ENCODE results near the gene PIAS1. TPM values are rescaled to one million over a fixed set of nuclear protein-coding genes. Genes with fewer than 3 reads are reported as not detected.

Gene PIAS1
- total RNA-seq, 2 experiments from 2014 or later, result 44.1 to 59.0 TPM

DNA sequence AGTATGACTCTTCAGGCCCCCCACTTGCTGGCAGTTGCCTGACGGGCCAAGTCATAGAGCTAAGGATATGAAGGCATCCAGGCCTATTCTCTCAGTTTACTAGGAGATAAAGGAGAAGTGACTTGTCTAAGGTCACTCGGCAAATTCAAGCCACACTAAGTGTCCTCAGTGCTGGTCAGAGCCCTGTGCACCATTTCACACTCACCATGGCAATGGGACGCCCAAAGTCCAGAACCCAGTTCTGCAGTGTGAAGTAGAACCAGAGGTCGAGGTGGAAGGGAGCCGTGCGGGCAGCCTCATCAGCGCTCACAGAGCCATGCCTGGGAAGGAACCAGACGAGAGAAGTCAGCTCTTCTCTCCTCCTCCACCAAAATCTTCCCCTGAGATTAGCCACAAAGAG, 164.2 kb downstream of the PIAS1 start:
- Histone ChIP-seq H4K20me1 (ENCODE audit: insufficient read depth, low read length) (no peaks in the 10 kb centered on the region), H3K9me3 (ENCODE audit: low read length) (peaks cover 3% of the 10 kb centered on the region; the same call in 1 of the 2 replicates), H3K9me2 (ENCODE audit: insufficient read depth, low read length) (no peaks in the 10 kb centered on the region), H3K4me1 (ENCODE audit: insufficient read depth, low read length, poor library complexity, severe bottlenecking) (no peaks in the 10 kb centered on the region), H3K27ac (ENCODE audit: low read depth, low read length, poor library complexity, severe bottlenecking) (no peak overlapping the region), H3K4me3 (ENCODE audit: low read depth, low read length, poor library complexity, severe bottlenecking) (no peak overlapping the region), H3K79me2 (ENCODE audit: insufficient read depth, low read depth, low read length) (peaks cover 60% of the 10 kb centered on the region), H2AFZ (ENCODE audit: low read length) (no peak overlapping the region), H3K4me2 (ENCODE audit: low read length) (no peak overlapping the region), H3K36me3 (ENCODE audit: insufficient read depth, low read length) (peaks cover 74% of the 10 kb centered on the region)
- ChIA-PET POLR2A (interaction anchor here (1.5 kb wide), 1 partner anchor 9 kb away, joined by 3 read pairs; no protein-coding TSS in a partner anchor), CTCF (ENCODE audit: unreplicated experiment) (no interaction called here)
- TF ChIP-seq, protein P1, sequence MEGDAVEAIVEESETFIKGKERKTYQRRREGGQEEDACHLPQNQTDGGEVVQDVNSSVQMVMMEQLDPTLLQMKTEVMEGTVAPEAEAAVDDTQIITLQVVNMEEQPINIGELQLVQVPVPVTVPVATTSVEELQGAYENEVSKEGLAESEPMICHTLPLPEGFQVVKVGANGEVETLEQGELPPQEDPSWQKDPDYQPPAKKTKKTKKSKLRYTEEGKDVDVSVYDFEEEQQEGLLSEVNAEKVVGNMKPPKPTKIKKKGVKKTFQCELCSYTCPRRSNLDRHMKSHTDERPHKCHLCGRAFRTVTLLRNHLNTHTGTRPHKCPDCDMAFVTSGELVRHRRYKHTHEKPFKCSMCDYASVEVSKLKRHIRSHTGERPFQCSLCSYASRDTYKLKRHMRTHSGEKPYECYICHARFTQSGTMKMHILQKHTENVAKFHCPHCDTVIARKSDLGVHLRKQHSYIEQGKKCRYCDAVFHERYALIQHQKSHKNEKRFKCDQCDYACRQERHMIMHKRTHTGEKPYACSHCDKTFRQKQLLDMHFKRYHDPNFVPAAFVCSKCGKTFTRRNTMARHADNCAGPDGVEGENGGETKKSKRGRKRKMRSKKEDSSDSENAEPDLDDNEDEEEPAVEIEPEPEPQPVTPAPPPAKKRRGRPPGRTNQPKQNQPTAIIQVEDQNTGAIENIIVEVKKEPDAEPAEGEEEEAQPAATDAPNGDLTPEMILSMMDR (conservative IDR thresholded peaks at IDR 0.05; ENCODE audit: low read length), result no peak
- TF ChIP-seq EZH2phosphoT487 (IDR thresholded peaks at IDR 0.05; ENCODE audit: borderline replicate concordance, low read depth, low read length), result no peak
- no TSS peak for BruUV-seq (replicated peaks)
- DNase-seq (ENCODE audit: low spot score), result no peak
- intact Hi-C loops (cut with micrococcal nuclease; ENCODE audit: unreplicated experiment), result no loop called here

- H3K79me2 ChIP-seq (ENCODE audit: insufficient read depth, low read depth, low read length), result peaks cover 68% of the 10 kb centered on the region
- CTCF ChIA-PET (ENCODE audit: unreplicated experiment), result no interaction called here
- peaks cover 8% of the 10 kb centered on the region; the same call in 1 of the 2 replicates for H3K9me3 ChIP-seq (ENCODE audit: low read length)
- H3K4me1 ChIP-seq (ENCODE audit: insufficient read depth, low read length, poor library complexity, severe bottlenecking), result peaks cover 2% of the 10 kb centered on the region
- no TSS peak for BruUV-seq (replicated peaks)
- H3K9me2 ChIP-seq (ENCODE audit: insufficient read depth, low read length), result no peaks in the 10 kb centered on the region
- H3K4me3 ChIP-seq (ENCODE audit: low read depth, low read length, poor library complexity, severe bottlenecking), result no peak overlapping the region
- H3K27ac ChIP-seq (ENCODE audit: low read depth, low read length, poor library complexity, severe bottlenecking), result no peak overlapping the region
- no peak for DNase-seq (ENCODE audit: low spot score)
- H3K4me2 ChIP-seq (ENCODE audit: low read length), result no peak overlapping the region
- peaks cover 79% of the 10 kb centered on the region for H3K36me3 ChIP-seq (ENCODE audit: insufficient read depth, low read length)
- no peaks in the 10 kb centered on the region for H4K20me1 ChIP-seq (ENCODE audit: insufficient read depth, low read length)
- TF ChIP-seq, protein P1 (conservative IDR thresholded peaks at IDR 0.05; ENCODE audit: low read length), result no peak
- no peak for TF ChIP-seq EZH2phosphoT487 (IDR thresholded peaks at IDR 0.05; ENCODE audit: borderline replicate concordance, low read depth, low read length)
- POLR2A ChIA-PET, result interaction anchor here (1.5 kb wide), 1 partner anchor 8 kb away, joined by 3 read pairs; no protein-coding TSS in a partner anchor
- H2AFZ ChIP-seq (ENCODE audit: low read length), result no peak overlapping the region
- intact Hi-C loops (cut with micrococcal nuclease; ENCODE audit: unreplicated experiment), result no loop called here
These were observed 165.0 kb downstream of the PIAS1 start for GRCh38 chr15:68218847-68219798.

- peaks cover 8% of the 10 kb centered on the region; the same call in 1 of the 2 replicates for H3K9me3 ChIP-seq (ENCODE audit: low read length)
- no peak overlapping the region for H3K4me3 ChIP-seq (ENCODE audit: low read depth, low read length, poor library complexity, severe bottlenecking)
- H3K36me3 ChIP-seq (ENCODE audit: insufficient read depth, low read length), result peaks cover 73% of the 10 kb centered on the region
- POLR2A ChIA-PET, result no interaction called here
- H4K20me1 ChIP-seq (ENCODE audit: insufficient read depth, low read length), result no peaks in the 10 kb centered on the region
- no peak overlapping the region for H3K27ac ChIP-seq (ENCODE audit: low read depth, low read length, poor library complexity, severe bottlenecking)
- no peak for DNase-seq (ENCODE audit: low spot score)
- BruUV-seq (replicated peaks), result no TSS peak
- no peaks in the 10 kb centered on the region for H3K9me2 ChIP-seq (ENCODE audit: insufficient read depth, low read length)
- CTCF ChIA-PET (ENCODE audit: unreplicated experiment), result no interaction called here
- H3K79me2 ChIP-seq (ENCODE audit: insufficient read depth, low read depth, low read length), result peaks cover 76% of the 10 kb centered on the region
- H3K4me2 ChIP-seq (ENCODE audit: low read length), result no peak overlapping the region
- H3K4me1 ChIP-seq (ENCODE audit: insufficient read depth, low read length, poor library complexity, severe bottlenecking), result peaks cover 16% of the 10 kb centered on the region
- intact Hi-C loops (cut with micrococcal nuclease; ENCODE audit: unreplicated experiment), result no loop called here
- H2AFZ ChIP-seq (ENCODE audit: low read length), result no peak overlapping the region
- TF ChIP-seq EZH2phosphoT487 (IDR thresholded peaks at IDR 0.05; ENCODE audit: borderline replicate concordance, low read depth, low read length), result no peak
- TF ChIP-seq, protein P1 (conservative IDR thresholded peaks at IDR 0.05; ENCODE audit: low read length), result no peak
These were observed 166.4 kb downstream of the PIAS1 start for GRCh38 chr15:68220489-68220888.
